ENCODE data around the gene NR5A1.

DNA sequence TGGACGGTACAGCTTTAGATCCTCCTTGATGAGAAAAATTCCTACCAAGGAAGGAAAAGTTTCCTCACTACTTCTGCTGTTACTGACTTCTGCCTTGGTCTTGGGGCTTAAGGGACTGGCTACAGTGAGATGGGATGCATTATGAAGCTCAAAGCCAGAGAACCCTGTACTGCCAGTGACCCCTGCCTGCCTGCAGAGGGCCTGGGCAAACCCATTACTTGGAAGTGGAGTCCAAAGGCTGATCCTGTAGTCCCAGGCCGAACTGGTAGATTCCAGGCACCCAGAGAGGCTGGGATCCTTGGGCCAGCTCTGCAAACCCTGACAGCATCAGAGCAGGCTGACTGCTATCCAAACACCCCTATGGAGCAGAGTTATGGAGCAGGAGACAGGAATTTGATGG is 25.7 kb upstream of the NR5A1 start:
- TF ChIP-seq, protein P1, sequence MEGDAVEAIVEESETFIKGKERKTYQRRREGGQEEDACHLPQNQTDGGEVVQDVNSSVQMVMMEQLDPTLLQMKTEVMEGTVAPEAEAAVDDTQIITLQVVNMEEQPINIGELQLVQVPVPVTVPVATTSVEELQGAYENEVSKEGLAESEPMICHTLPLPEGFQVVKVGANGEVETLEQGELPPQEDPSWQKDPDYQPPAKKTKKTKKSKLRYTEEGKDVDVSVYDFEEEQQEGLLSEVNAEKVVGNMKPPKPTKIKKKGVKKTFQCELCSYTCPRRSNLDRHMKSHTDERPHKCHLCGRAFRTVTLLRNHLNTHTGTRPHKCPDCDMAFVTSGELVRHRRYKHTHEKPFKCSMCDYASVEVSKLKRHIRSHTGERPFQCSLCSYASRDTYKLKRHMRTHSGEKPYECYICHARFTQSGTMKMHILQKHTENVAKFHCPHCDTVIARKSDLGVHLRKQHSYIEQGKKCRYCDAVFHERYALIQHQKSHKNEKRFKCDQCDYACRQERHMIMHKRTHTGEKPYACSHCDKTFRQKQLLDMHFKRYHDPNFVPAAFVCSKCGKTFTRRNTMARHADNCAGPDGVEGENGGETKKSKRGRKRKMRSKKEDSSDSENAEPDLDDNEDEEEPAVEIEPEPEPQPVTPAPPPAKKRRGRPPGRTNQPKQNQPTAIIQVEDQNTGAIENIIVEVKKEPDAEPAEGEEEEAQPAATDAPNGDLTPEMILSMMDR (IDR thresholded peaks at IDR 0.05; ENCODE audit: low read length) = no peak
- TF ChIP-seq EZH2phosphoT487 (IDR thresholded peaks at IDR 0.05; ENCODE audit: low read length) (no peak), EZH2 (optimal IDR thresholded peaks at IDR 0.05; ENCODE audit: low read depth, low read length) (no peak)
